ENCODE measurements around the gene RGS9.

RGS9 gene

GRCh38 chr17:65182233-65182632 lies 45.1 kb downstream of the RGS9 start:
- no peak overlapping the region for H3K4me3 ChIP-seq (ENCODE audit: low read length)
- H3K27me3 ChIP-seq (ENCODE audit: control insufficient read depth, insufficient read depth, low read length): no peaks in the 10 kb centered on the region
- no peak overlapping the region for H3K9ac ChIP-seq (ENCODE audit: low read length)
- no peaks in the 10 kb centered on the region for H3K36me3 ChIP-seq (ENCODE audit: control insufficient read depth, insufficient read depth, low read length)
- peaks cover 7% of the 10 kb centered on the region for H3K4me1 ChIP-seq (ENCODE audit: control insufficient read depth, insufficient read depth, low read length)
- no peak overlapping the region for H3K27ac ChIP-seq (ENCODE audit: low read depth, low read length)

DNA sequence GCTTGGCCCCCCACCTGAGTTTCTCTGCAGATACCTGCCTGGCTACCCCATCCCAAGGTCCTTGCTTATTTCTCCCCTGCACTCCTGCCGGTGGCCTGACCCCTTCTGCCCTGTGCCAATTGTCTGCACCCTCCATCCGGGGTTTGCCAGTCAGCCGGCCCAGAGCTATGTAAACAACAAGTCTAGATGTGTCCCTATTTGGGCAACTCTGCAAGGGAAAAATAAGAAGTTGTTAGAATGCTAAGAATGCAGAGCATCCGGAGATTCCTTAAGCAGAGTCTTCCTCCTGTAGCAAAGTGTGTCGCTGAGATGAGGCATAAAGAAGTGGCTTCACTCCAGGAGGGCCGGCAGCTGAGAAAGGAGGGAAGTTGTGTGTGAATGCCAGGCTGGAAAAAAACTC lies 46.6 kb downstream of the RGS9 start:
- H3K36me3 ChIP-seq (ENCODE audit: control insufficient read depth, insufficient read depth, low read length): no peaks in the 10 kb centered on the region
- no peak overlapping the region for H3K4me3 ChIP-seq (ENCODE audit: low read length)
- no peaks in the 10 kb centered on the region for H3K27me3 ChIP-seq (ENCODE audit: control insufficient read depth, insufficient read depth, low read length)
- peaks cover 7% of the 10 kb centered on the region for H3K4me1 ChIP-seq (ENCODE audit: control insufficient read depth, insufficient read depth, low read length)
- no peak overlapping the region for H3K9ac ChIP-seq (ENCODE audit: low read length)
- no peak overlapping the region for H3K27ac ChIP-seq (ENCODE audit: low read depth, low read length)

DNA sequence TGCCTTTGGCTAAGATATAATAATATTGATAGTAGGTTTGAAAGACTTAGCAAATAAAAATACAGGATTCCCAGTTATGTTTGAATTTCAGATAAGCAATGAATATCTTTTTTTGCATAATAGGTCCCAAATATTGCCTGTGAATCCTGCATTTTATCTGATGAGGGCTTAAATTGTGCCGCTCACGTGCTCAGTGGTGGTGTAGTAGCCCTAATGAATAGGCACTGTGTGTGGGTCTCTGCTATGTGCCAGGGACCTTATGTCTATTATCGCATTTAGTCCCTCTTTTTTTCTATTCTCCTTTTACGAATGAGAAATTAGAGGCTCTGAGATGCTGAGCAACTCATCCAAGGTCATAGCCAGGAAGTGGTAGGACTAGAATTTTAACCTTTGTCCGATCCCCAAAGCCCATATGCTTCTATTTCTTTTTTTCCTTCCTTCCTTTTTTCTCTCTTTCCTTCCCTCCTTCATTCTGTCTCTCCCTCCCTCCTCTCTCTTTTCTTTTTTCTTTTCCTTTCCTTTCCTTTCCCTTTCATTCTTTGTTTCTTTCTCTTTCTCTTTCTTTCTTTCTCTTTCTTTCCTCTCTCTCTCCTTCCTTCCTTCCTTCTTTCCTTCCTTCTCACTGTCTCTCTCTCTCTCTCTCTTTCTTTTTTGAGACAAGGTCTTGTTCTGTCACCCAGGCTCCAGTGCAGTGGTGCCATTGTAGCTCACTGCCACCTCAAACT lies 47.2 kb downstream of the RGS9 start:
- H3K9ac ChIP-seq (ENCODE audit: low read length): no peak overlapping the region
- no peak overlapping the region for H3K27ac ChIP-seq (ENCODE audit: low read depth, low read length)
- no peaks in the 10 kb centered on the region for H3K36me3 ChIP-seq (ENCODE audit: control insufficient read depth, insufficient read depth, low read length)

GRCh38 chr17:65185062-65185461 lies 47.9 kb downstream of the RGS9 start:
- Histone ChIP-seq H3K4me3 (ENCODE audit: low read length) (no peak overlapping the region), H3K4me1 (ENCODE audit: control insufficient read depth, insufficient read depth, low read length) (peaks cover 7% of the 10 kb centered on the region), H3K9ac (ENCODE audit: low read length) (no peak overlapping the region)

More for the DNA sequence above, 47.2 kb downstream of the RGS9 start:
- no peaks in the 10 kb centered on the region for H3K27me3 ChIP-seq (ENCODE audit: control insufficient read depth, insufficient read depth, low read length)
- peaks cover 7% of the 10 kb centered on the region for H3K4me1 ChIP-seq (ENCODE audit: control insufficient read depth, insufficient read depth, low read length)
- H3K4me3 ChIP-seq (ENCODE audit: low read length): no peak overlapping the region

GRCh38 chr17:65185668-65186382 lies 48.7 kb downstream of the RGS9 start:
- peaks cover 7% of the 10 kb centered on the region for H3K4me1 ChIP-seq (ENCODE audit: control insufficient read depth, insufficient read depth, low read length)
- no peaks in the 10 kb centered on the region for H3K27me3 ChIP-seq (ENCODE audit: control insufficient read depth, insufficient read depth, low read length)
- no peak overlapping the region for H3K9ac ChIP-seq (ENCODE audit: low read length)
- H3K4me3 ChIP-seq (ENCODE audit: low read length): no peak overlapping the region
- H3K36me3 ChIP-seq (ENCODE audit: control insufficient read depth, insufficient read depth, low read length): no peaks in the 10 kb centered on the region
- H3K27ac ChIP-seq (ENCODE audit: low read depth, low read length): no peak overlapping the region

More at GRCh38 chr17:65185062-65185461, 47.9 kb downstream of the RGS9 start:
- H3K27ac ChIP-seq (ENCODE audit: low read depth, low read length): no peak overlapping the region
- no peaks in the 10 kb centered on the region for H3K36me3 ChIP-seq (ENCODE audit: control insufficient read depth, insufficient read depth, low read length)
- no peaks in the 10 kb centered on the region for H3K27me3 ChIP-seq (ENCODE audit: control insufficient read depth, insufficient read depth, low read length)

DNA sequence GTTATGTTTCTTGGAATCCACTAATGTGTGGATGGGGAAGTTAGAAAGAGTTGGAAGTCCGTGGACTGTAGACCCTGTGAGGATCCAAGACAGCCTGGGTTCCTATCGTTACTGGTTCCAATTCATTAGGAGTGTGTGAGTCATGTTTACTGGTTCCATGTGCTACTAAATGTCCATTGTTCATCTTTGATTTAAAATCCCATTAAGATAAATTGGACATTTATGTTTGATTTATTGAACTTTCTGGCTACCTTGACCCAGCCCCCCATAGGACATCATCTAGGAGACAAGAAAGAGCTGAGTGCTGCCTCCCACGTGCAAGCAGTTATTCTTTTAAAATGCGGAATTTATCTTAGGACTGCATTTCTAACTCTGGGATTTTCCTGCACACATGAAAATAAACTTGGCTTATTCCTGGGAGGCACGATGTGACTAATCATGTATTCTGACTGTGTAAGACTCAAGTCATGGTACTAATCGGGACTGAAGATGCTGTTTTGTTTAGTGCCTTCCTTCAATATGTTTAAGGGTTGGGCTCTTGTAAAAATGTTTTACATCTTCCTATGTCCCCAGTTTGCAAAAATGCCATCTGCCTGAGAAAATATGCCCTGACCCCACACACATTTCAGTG lies 53.4 kb downstream of the RGS9 start:
- Histone ChIP-seq H3K36me3 (ENCODE audit: control insufficient read depth, insufficient read depth, low read length) (no peaks in the 10 kb centered on the region), H3K9ac (ENCODE audit: low read length) (no peak overlapping the region), H3K4me1 (ENCODE audit: control insufficient read depth, insufficient read depth, low read length) (no peaks in the 10 kb centered on the region), H3K4me3 (ENCODE audit: low read length) (no peak overlapping the region), H3K27ac (ENCODE audit: low read depth, low read length) (no peak overlapping the region), H3K27me3 (ENCODE audit: control insufficient read depth, insufficient read depth, low read length) (no peaks in the 10 kb centered on the region)

DNA sequence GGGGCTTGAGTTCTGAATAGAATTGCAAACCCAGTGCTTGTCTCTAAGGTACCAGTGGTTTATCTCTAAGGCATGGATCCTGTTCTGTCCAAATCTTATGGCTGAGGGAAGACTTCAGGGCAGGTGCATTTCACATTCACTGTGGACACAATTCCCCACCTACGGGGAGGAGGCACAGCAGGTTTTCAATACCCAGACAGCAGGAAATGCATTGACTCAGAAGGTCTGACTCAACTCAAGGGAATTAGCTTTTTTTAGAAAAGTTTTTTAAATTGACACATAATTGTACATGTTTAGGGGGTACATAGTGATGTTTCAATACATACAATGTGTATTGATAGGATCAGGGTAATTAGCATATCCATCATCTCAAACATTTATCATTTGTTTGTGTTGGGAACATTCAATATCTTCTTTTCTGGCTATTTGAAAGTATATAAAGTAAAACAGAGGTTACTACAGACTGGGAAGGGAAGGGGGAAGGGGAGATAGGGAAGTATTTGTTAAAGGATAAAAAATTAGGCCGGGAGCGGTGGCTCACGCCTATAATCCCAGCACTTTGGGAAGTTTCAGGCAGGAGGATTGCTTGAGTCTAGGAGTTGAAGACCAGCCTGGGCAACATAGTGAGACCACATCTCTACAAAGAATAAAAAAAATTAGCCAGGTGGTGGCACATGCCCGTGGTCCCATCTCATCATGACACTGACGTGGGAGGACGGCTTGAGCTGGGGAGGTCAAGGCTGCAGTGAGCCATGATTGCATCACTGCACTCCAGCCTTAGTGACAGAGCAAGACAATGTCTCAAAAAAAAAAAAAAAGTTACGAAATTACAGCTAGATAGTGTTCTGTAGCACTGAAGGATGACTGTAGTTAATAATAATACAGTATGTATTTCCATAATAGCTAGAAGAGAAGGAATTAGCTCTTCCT lies 54.9 kb downstream of the RGS9 start:
- H3K36me3 ChIP-seq (ENCODE audit: control insufficient read depth, insufficient read depth, low read length): no peaks in the 10 kb centered on the region
- H3K4me3 ChIP-seq (ENCODE audit: low read length): no peak overlapping the region
- H3K9ac ChIP-seq (ENCODE audit: low read length): no peak overlapping the region
- H3K4me1 ChIP-seq (ENCODE audit: control insufficient read depth, insufficient read depth, low read length): no peaks in the 10 kb centered on the region
- no peaks in the 10 kb centered on the region for H3K27me3 ChIP-seq (ENCODE audit: control insufficient read depth, insufficient read depth, low read length)
- H3K27ac ChIP-seq (ENCODE audit: low read depth, low read length): no peak overlapping the region

DNA sequence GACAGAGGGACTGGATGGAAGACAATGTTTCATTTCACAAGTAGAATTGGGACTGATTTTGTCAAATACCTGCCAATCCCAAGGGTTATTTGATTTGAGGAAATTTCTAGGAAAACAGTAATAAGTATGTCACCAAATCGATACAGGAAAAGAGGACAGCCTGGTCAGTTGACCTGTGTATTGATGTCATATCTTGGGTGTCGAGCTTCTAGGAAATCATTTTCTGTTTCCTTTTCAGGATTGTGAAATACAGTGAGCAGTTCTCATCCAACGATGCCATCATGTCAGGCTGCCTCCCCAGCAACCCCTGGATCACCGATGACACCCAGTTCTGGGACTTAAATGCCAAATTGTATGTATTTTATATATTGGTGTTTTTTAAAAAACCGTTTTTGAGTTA lies 56.1 kb downstream of the RGS9 start:
- Histone ChIP-seq H3K4me3 (ENCODE audit: low read length) (no peak overlapping the region), H3K27ac (ENCODE audit: low read depth, low read length) (no peak overlapping the region), H3K36me3 (ENCODE audit: control insufficient read depth, insufficient read depth, low read length) (no peaks in the 10 kb centered on the region), H3K9ac (ENCODE audit: low read length) (no peak overlapping the region), H3K27me3 (ENCODE audit: control insufficient read depth, insufficient read depth, low read length) (no peaks in the 10 kb centered on the region), H3K4me1 (ENCODE audit: control insufficient read depth, insufficient read depth, low read length) (no peaks in the 10 kb centered on the region)

DNA sequence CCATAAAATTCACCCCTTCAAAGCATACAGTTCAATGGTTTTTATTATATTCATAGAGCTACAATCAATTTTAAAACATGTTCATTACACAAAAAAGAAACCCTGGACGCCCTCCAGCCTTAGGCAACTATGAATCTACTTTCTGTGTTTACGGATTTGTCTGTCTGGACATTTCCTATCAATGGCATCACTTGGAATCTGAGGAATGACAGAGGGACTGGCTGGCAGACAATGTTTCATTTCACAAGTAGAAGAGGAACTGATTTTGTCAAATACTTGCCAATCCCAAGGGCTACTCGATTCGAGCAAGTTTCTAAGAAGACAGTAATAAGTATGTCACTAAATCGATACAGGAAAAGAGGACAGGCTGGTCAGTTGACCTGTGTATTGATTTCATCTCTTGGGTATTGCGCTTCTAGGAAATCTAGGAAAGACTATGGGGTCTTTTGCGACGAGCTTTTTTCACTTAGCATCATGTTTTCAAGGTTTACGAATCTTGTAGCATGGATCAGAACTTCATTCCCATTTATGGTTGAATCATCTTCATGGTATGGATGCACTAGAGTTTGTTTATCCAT lies 56.6 kb downstream of the RGS9 start:
- no peak overlapping the region for H3K27ac ChIP-seq (ENCODE audit: low read depth, low read length)
- H3K4me3 ChIP-seq (ENCODE audit: low read length): no peak overlapping the region
- H3K4me1 ChIP-seq (ENCODE audit: control insufficient read depth, insufficient read depth, low read length): no peaks in the 10 kb centered on the region
- H3K36me3 ChIP-seq (ENCODE audit: control insufficient read depth, insufficient read depth, low read length): no peaks in the 10 kb centered on the region
- H3K9ac ChIP-seq (ENCODE audit: low read length): no peak overlapping the region
- H3K27me3 ChIP-seq (ENCODE audit: control insufficient read depth, insufficient read depth, low read length): no peaks in the 10 kb centered on the region

DNA sequence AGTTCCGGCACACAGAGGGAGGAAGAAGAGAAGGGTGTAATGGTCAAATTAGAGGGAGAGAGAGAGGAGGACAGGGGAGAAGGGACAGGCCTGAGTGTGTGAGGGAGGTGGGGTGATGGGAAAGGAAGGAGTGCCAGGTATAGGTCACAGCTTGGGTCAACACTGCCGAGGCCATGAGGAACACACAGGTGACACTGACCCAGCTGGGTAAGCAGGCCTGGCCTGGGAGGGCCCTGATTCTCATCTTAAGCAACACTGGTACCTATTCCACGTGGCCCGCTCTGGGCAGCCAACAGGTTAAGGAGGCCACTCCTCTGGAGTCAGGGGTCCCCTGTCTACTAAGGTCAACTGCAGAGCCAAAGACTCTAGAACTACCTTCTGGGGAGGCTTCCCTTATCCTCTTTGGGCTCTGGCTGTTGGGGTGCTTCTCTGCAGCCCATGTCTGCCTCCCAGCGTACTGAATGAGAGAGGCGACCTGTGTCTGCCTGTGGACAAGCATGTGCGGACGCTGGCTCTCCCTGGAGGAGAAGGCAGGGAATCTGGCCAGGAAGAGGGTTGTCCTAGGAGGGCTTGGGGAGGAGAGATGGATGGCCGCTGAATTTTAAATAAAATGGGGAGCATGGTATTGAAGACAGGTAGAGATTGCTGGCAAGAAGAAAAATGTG lies 57.6 kb downstream of the RGS9 start:
- no peak overlapping the region for H3K4me3 ChIP-seq (ENCODE audit: low read length)
- H3K4me1 ChIP-seq (ENCODE audit: control insufficient read depth, insufficient read depth, low read length): no peaks in the 10 kb centered on the region

GRCh38 chr17:65195716-65196115 lies 58.5 kb downstream of the RGS9 start:
- Histone ChIP-seq H3K9ac (ENCODE audit: low read length) (no peak overlapping the region), H3K4me3 (ENCODE audit: low read length) (no peak overlapping the region), H3K27me3 (ENCODE audit: control insufficient read depth, insufficient read depth, low read length) (no peaks in the 10 kb centered on the region), H3K4me1 (ENCODE audit: control insufficient read depth, insufficient read depth, low read length) (no peaks in the 10 kb centered on the region), H3K36me3 (ENCODE audit: control insufficient read depth, insufficient read depth, low read length) (no peaks in the 10 kb centered on the region), H3K27ac (ENCODE audit: low read depth, low read length) (no peak overlapping the region)

More for the DNA sequence above, 57.6 kb downstream of the RGS9 start:
- H3K27ac ChIP-seq (ENCODE audit: low read depth, low read length): no peak overlapping the region
- no peaks in the 10 kb centered on the region for H3K27me3 ChIP-seq (ENCODE audit: control insufficient read depth, insufficient read depth, low read length)
- no peak overlapping the region for H3K9ac ChIP-seq (ENCODE audit: low read length)
- H3K36me3 ChIP-seq (ENCODE audit: control insufficient read depth, insufficient read depth, low read length): no peaks in the 10 kb centered on the region

All from rectal smooth muscle tissue (tissue), 1 donor.